Measurements from ENCODE around the gene ANKS3.
A peak's percentile ranks its signal among the peaks of the same experiment; 100 is the strongest.

The ANKS3 gene

GRCh38 chr16:4664538-4665418 lies 69.3 kb downstream of the ANKS3 start:
- Mint-ChIP-seq H3K27me3 (no peaks in the 10 kb centered on the region), H3K4me1 (peaks cover 19% of the 10 kb centered on the region), H3K36me3 (peaks cover 22% of the 10 kb centered on the region), H3K9me3 (no peaks in the 10 kb centered on the region), H3K4me3 (peak overlapping the region; percentile 21), H3K27ac (peak overlapping the region; percentile 86)
- peak; percentile 67 for ATAC-seq

- peaks cover 19% of the 10 kb centered on the region for H3K4me1 Mint-ChIP-seq
- peaks cover 27% of the 10 kb centered on the region for H3K36me3 Mint-ChIP-seq
- no peaks in the 10 kb centered on the region for H3K27me3 Mint-ChIP-seq
- H3K9me3 Mint-ChIP-seq, result no peaks in the 10 kb centered on the region
- peak overlapping the region; percentile 27 for H3K4me3 Mint-ChIP-seq
- H3K27ac Mint-ChIP-seq, result peak overlapping the region; percentile 86
- peak; percentile 63 for ATAC-seq
These were observed 70.2 kb downstream of the ANKS3 start for GRCh38 chr16:4663777-4664465.

- H3K27ac Mint-ChIP-seq, result peak overlapping the region; percentile 86
- H3K36me3 Mint-ChIP-seq, result peaks cover 30% of the 10 kb centered on the region
- ATAC-seq, result no peak
- peak overlapping the region; percentile 27 for H3K4me3 Mint-ChIP-seq
- H3K4me1 Mint-ChIP-seq, result peaks cover 19% of the 10 kb centered on the region
- no peaks in the 10 kb centered on the region for H3K9me3 Mint-ChIP-seq
- no peaks in the 10 kb centered on the region for H3K27me3 Mint-ChIP-seq
These were observed 70.7 kb downstream of the ANKS3 start for GRCh38 chr16:4663465-4663776.

DNA sequence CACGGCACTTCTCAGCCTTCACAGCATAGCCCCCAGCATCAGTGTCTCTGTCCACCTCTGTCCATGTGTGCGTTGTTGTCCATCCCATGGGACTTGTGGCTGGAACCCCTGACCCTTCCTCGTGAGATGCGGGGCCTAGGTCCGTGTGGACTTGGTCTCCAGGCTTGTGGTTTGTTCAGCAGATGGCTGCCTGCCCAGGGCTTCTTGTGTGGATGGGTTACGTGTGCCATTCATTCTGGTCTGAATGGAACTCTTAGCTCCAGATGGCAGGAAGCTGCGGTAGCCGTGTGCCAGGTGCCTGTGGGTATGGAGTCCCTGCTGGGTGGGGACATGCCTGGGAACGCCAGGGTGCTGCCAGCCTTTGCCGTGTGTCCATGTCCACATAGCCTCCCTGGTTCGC lies 72.4 kb downstream of the ANKS3 start:
- Mint-ChIP-seq H3K27me3 (no peaks in the 10 kb centered on the region), H3K9me3 (no peaks in the 10 kb centered on the region), H3K27ac (no peak overlapping the region), H3K4me3 (no peak overlapping the region), H3K4me1 (peaks cover 19% of the 10 kb centered on the region), H3K36me3 (peaks cover 34% of the 10 kb centered on the region)
- no peak for ATAC-seq

DNA sequence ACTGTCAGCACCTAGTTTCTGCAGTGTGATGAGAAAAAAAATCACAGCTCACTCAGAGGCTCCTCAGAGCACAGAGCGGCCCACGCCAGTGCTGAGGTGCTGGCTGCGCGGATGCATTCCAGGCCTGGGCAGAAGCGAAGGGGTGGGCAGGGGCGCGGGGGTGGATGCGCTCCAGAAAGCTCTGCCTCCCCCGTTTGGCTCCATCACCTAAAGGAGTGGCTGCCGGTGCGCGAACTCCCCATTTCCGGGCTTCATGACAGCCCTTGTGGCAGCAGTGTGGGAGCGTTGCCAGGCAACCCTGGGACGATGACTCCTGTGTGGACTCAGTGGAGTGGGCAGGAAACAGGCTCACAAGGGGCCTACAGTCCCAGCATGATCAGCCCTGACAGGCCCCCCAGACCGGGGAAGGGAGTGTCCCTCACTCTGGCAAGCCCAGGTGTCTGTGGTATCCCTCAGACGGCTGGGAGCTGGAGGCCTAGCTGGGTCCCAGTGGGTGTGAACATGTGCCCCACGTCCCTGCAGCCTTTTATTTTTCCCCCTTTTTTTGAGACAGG lies 73.5 kb downstream of the ANKS3 start:
- Mint-ChIP-seq H3K27ac (no peak overlapping the region), H3K4me3 (no peak overlapping the region), H3K9me3 (no peaks in the 10 kb centered on the region), H3K36me3 (peaks cover 41% of the 10 kb centered on the region), H3K27me3 (no peaks in the 10 kb centered on the region), H3K4me1 (peaks cover 19% of the 10 kb centered on the region)
- no peak for ATAC-seq

DNA sequence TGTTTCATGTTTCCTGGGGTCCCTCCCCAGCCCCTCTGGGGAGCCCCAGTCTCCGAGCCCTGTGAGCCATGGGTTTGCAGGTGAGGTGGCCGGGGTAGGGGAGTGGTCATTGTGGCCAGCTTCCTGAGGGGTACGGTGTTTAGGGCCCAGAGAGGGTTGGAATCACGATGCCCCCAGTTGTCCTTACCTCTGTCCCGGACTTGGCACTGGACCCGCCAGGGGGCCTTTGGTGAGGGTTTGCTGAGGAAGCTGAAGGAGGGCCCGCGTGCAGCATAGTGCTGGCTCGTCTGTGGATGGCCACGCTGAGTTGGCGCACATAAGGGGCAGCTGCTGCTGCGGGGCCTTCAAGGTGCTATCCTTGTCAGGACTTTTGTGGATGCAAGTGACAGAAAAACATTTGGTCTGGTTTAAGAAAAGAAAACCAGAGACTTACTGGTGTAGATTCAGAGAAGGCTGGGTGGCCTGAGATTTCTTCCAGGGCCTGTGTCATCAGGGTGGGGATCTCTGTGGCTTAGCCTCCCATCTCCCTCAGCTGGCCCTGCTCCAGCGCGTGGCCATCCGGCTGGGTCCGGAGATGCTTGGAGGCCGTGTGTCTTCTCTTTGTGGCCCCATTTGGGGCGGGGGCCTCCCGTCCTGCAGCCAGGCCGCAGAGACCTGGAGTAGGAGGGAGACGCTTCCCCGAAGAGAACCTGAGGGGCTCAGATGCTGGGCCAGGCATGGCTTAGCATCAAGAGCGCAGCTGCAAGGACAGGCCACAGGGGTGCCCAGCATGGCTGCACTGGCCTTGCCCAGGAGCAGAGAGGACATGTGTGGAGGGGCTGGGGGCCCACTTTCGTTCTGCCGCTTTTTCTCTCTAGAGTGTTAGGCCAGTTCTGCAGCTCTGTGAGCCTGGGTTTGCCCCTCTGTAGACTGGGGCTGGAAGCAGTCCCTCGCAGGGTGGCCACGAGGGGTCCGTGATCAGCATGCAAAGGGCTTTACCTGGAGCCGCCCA lies 74.4 kb downstream of the ANKS3 start:
- no peak overlapping the region for H3K4me3 Mint-ChIP-seq
- no peak for ATAC-seq
- no peak overlapping the region for H3K27ac Mint-ChIP-seq
- H3K27me3 Mint-ChIP-seq, result no peaks in the 10 kb centered on the region
- H3K4me1 Mint-ChIP-seq, result peaks cover 15% of the 10 kb centered on the region
- H3K9me3 Mint-ChIP-seq, result no peaks in the 10 kb centered on the region
- H3K36me3 Mint-ChIP-seq, result peaks cover 39% of the 10 kb centered on the region

DNA sequence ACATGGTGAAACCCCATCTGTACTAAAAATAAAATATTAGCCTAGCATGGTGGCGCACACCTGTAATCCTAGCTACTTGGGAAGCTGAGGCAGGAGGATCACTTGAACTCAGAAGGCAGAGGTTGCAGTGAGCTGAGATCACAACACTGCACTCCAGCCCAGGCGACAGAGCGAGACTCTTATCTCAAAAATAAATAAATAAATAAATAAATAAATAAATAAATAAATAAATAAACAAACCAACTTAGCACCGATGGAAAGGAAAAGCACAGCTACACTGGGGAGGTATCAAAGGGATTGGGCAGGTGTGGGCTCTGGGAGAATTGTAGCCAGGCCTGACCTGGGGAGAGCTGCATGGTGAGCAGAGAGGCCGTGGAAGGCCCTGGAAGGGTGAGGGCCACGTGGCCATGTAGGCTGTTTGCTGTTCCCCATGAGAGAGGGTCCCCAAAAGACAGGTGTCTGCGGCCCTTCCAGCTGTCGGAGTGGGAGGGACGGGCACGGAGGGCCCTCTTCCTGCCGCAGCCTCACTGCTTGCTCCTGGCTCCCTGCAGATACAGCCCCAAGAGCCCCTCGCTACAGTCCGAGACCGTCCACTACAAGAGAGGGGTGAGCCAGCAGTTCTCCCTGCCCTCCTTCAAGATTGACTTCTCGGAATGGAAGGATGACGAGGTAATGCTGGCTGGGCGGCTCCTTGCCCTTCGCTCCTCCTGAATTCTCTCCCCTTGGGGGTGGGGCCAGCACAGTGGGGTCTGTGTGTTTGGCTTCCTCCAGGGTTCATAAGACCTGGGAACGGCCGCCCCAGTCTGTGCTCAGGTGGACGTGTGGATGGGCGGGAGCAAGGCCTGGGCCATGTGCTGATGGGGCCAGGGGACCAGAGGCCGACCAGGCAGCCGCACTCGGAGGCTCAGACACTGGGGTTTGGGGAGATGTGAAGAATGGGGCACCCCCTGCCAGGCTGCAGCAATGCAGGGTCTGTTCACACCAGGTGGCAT lies 77.1 kb downstream of the ANKS3 start:
- Mint-ChIP-seq H3K27me3 (no peaks in the 10 kb centered on the region), H3K27ac (no peak overlapping the region), H3K36me3 (peaks cover 38% of the 10 kb centered on the region), H3K4me3 (no peak overlapping the region), H3K4me1 (peaks cover 11% of the 10 kb centered on the region), H3K9me3 (no peaks in the 10 kb centered on the region)
- ATAC-seq, result no peak

DNA sequence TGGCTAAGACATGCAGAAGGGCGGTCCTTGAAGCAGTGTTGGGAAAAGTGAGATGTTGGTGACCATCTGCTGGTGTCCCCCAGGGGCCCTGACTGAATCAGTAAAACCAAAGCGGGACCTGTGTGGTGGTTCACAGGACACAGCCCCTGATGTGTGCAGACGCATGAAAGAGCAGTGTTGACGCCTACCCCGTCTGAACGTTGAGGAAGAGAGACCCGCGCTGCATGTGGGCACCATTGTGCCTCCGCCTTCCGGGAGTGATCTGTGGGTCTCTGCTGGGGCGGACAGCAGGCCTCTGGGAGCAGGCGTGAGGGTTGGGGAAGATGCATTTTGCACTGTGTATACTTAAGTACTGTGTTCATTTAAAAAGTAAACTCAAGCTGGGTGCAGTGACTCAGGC lies 77.8 kb downstream of the ANKS3 start:
- no peak overlapping the region for H3K27ac Mint-ChIP-seq
- peaks cover 19% of the 10 kb centered on the region for H3K4me1 Mint-ChIP-seq
- no peaks in the 10 kb centered on the region for H3K9me3 Mint-ChIP-seq
- H3K4me3 Mint-ChIP-seq, result no peak overlapping the region
- peaks cover 45% of the 10 kb centered on the region for H3K36me3 Mint-ChIP-seq
- no peaks in the 10 kb centered on the region for H3K27me3 Mint-ChIP-seq
- ATAC-seq, result no peak

- Mint-ChIP-seq H3K27me3 (no peaks in the 10 kb centered on the region), H3K4me1 (peaks cover 23% of the 10 kb centered on the region), H3K27ac (no peak overlapping the region), H3K4me3 (no peak overlapping the region), H3K9me3 (no peaks in the 10 kb centered on the region), H3K36me3 (peaks cover 50% of the 10 kb centered on the region)
- ATAC-seq, result no peak
These were observed 78.3 kb downstream of the ANKS3 start for GRCh38 chr16:4655801-4656200.

DNA sequence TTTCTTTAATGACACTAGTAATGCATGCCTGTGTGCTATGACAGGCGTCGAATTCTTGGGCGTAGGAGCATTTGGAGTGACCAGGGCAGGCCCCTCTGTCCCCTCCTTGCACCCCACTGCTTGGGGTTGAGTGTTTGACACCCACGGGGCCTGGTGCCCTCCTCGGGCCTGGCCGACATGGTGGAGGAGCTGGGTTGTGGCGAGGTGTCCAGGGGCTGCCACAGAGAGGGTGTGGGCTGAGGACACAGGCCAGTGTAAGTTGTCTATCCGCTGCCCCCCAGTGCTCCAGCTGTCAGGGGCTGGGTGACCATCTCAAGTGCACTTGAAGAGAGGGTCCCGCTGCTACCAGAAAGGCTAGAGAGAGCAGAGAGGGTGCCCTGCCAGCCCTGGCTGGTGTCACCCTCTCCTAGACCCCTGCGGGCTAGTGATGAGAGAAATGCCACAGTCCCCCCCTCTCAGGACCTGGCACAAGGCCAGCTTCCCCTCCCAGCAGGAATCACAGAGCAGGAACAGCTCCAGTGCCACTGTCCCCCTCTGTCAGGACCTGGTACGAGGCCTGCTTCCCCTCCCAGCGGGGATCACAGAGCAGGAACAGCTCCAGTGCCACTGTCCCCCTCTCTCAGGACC lies 79.0 kb downstream of the ANKS3 start:
- Mint-ChIP-seq H3K4me1 (peaks cover 30% of the 10 kb centered on the region), H3K27me3 (no peaks in the 10 kb centered on the region), H3K9me3 (no peaks in the 10 kb centered on the region), H3K27ac (no peak overlapping the region), H3K4me3 (no peak overlapping the region), H3K36me3 (peaks cover 56% of the 10 kb centered on the region)
- no peak for ATAC-seq

DNA sequence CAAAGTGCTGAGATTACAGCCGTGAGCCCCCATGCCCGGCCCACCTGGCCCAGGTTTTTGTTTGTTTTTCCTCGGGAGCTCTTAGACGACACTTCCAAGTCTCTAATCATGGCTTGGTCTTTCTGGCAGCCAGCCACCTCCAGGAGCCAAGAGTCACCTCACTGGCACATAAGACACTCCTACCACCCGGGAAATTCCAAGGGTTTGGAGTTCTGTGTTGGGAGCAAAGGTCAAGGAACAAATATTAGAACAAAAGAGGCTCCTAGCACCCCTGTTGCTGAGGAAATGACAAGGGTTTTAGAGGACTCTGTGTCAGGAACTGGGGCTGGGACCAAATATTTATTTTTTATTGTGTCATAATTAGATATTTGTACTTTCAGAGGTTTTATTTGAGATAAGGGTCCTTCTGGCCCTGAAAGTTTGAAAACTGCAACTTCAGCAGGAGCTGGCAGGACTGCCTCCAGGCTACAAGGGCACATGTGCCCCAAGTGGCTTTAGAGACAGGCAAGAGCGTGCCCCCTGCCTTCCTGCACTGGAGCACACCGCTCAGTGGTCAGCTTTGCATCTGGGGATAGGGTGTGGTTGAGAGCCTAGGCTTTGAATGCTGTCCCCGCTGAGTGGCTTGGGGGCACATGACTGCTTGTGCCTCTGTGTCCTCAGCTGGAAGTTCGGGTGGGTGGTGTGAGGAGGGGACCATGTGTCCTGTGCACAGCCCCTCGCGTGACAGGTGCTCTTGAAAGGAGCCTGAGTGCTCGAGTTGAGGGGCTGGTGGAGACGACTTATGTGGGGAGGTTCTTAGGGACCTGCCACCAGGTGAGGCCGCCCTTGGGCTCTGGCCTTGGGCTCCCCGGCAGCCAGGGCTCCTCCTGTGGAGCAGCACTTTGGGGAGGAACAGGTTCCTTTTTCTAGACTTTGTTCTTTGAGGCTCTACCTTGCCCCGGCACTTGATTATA lies 79.8 kb downstream of the ANKS3 start:
- Mint-ChIP-seq H3K4me1 (peaks cover 35% of the 10 kb centered on the region), H3K27me3 (no peaks in the 10 kb centered on the region), H3K36me3 (peaks cover 55% of the 10 kb centered on the region), H3K27ac (no peak overlapping the region), H3K9me3 (no peaks in the 10 kb centered on the region), H3K4me3 (no peak overlapping the region)
- no peak for ATAC-seq

- H3K36me3 Mint-ChIP-seq, result peaks cover 58% of the 10 kb centered on the region
- ATAC-seq, result no peak
- no peaks in the 10 kb centered on the region for H3K27me3 Mint-ChIP-seq
- peaks cover 41% of the 10 kb centered on the region for H3K4me1 Mint-ChIP-seq
- no peak overlapping the region for H3K4me3 Mint-ChIP-seq
- no peak overlapping the region for H3K27ac Mint-ChIP-seq
- H3K9me3 Mint-ChIP-seq, result no peaks in the 10 kb centered on the region
These were observed 81.5 kb downstream of the ANKS3 start for GRCh38 chr16:4652561-4652960.

GRCh38 chr16:4651827-4652226 lies 82.2 kb downstream of the ANKS3 start:
- Mint-ChIP-seq H3K27me3 (no peaks in the 10 kb centered on the region), H3K36me3 (peaks cover 56% of the 10 kb centered on the region), H3K27ac (peak overlapping the region; percentile 71), H3K4me1 (peaks cover 41% of the 10 kb centered on the region), H3K9me3 (no peaks in the 10 kb centered on the region), H3K4me3 (no peak overlapping the region)
- ATAC-seq, result peak; percentile 88

Data from stimulated activated memory B cell treated with anti-CD40 and anti-IgM and Interleukin-4, amounts not matched to agents 10 μg/mL and 1 μg/mL and 100 μg/mL, for 72 hours (primary cell).